Activated T-helper 2 cell treated with anti-CD3 and anti-CD28 coated beads, Interferon-gamma antibody, Interleukin-2, Interleukin-4, amounts not matched to agents 10 μg/mL and 5 μg/mL and 100 μg/mL, durations not matched to agents 14 hours and 24 hours and 36 hours (primary cell): ENCODE results near the gene PARP12. TPM values are rescaled to one million over a fixed set of nuclear protein-coding genes. Genes with fewer than 3 reads are reported as not detected.

Experiments used
- DNase-seq: peaks from one replicate; pipeline ENCODE4 v3.0.0; 2021; ENCODE audit warnings: low spot score
- H3K27ac Mint-ChIP-seq: one replicate; pipeline ENCODE4 v1.8.0; 2021; ENCODE audit warnings: mixed read lengths
- H3K27me3 Mint-ChIP-seq: one replicate; pipeline ENCODE4 v1.8.0; 2021; ENCODE audit warnings: low read depth, mixed read lengths
- H3K36me3 Mint-ChIP-seq: one replicate; pipeline ENCODE4 v1.8.0; 2021; ENCODE audit warnings: low read depth, mixed read lengths
- H3K4me1 Mint-ChIP-seq: one replicate; pipeline ENCODE4 v1.8.0; 2021; ENCODE audit warnings: low read depth, mixed read lengths
- H3K4me3 Mint-ChIP-seq: one replicate; pipeline ENCODE4 v1.8.0; 2021; ENCODE audit warnings: low read depth, mild to moderate bottlenecking, moderate library complexity, mixed read lengths
- H3K9me3 Mint-ChIP-seq: one replicate; pipeline ENCODE4 v1.8.0; 2021; ENCODE audit warnings: mixed read lengths
- intact Hi-C: fragments of 100-400 bp; cut with micrococcal nuclease; formaldehyde crosslinking; loops from one replicate; pipeline ENCODE4 v1.15.1; 2023
- total RNA-seq: library from RNA; stranded (reverse); gene quantifications from 2 replicates; pipeline ENCODE4 v1.2.3, GENCODE V29; 2022

PARP12 gene
- total RNA-seq, 1 donor from 2014 or later = 23.6 TPM

DNA sequence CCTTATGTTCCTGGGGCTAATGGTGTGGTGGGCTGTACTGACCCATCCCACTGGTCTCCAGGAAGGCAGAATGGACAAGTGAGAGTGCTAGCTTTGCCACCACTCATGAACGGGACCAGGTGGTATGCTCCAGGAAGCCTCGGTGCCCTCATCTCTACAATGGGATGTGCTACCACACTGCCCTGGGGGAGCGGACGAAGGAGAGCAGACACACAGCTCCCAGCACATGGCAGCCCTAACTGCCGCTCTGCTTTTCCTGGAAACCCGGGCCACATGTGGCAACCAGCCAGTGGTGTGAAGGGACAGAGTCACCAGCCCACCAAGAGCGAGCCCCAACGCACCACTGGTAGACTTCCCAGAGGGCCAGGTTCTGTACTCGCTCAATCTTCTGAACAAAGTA, 35.8 kb downstream of the PARP12 start:
- Mint-ChIP-seq H3K9me3 (no peaks in the 10 kb centered on the region), H3K4me1 (no peaks in the 10 kb centered on the region), H3K27ac (no peak overlapping the region), H3K27me3 (no peaks in the 10 kb centered on the region), H3K4me3 (no peak overlapping the region), H3K36me3 (peaks cover 51% of the 10 kb centered on the region)
- DNase-seq = no peak
- intact Hi-C loops = no loop called here

DNA sequence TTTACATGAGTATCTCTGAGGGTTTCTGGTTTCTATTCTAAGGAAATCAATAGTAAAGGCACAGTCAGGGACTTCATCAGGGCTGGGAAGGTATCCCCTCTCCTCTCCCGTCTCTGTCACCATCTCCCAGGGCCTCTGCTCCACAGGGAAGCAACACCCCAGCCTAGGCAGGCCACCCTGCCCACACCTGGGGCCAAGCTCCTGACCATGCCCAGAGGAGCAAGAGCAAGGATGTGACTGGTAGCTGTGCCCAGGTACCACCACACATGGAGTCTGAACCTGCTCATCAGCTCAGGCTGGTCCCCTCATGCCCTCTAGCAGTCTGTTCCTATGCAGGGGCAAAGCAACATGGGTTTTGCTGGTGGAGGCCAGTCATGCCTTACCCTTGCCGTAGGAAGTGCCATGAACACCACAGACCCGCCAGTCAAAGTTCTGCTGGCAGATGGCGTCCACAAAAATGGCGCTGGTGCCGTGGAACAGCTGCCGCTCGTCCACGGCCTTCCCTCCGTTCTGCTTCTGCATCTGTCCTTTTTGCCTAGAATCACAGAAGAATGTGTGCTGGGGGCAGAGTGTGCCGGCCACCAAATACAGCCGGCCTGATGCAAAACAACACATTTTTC, 36.8 kb downstream of the PARP12 start:
- Mint-ChIP-seq H3K4me3 (no peak overlapping the region), H3K36me3 (peaks cover 48% of the 10 kb centered on the region), H3K4me1 (no peaks in the 10 kb centered on the region), H3K27me3 (no peaks in the 10 kb centered on the region), H3K27ac (no peak overlapping the region), H3K9me3 (no peaks in the 10 kb centered on the region)
- intact Hi-C loops = no loop called here
- DNase-seq = no peak

DNA sequence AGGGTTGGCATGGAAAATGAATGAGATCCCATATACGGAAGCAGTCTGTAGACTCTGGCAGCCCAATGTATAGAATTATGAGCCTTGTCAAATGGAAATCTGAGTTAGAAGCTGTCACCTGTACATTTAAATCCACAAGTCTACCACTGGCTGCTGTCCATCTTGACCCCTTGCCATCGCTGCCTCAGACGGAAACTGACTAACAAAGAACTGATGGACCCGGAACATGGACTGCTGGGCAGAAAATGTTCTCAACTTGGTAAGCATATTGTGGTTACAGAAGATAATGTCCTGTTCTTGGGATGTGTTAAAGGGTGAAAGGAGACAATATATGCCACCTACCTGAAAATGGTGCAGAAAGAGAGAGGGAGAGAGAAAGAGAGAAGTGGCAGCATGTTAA, 37.5 kb downstream of the PARP12 start:
- Mint-ChIP-seq H3K4me3 (no peak overlapping the region), H3K9me3 (no peaks in the 10 kb centered on the region), H3K27me3 (no peaks in the 10 kb centered on the region), H3K4me1 (no peaks in the 10 kb centered on the region), H3K36me3 (peaks cover 42% of the 10 kb centered on the region), H3K27ac (no peak overlapping the region)
- no peak for DNase-seq
- intact Hi-C loops = no loop called here

GRCh38 chr7:140024585-140024984, 38.2 kb downstream of the PARP12 start:
- Mint-ChIP-seq H3K36me3 (peaks cover 37% of the 10 kb centered on the region), H3K4me3 (no peak overlapping the region)

DNA sequence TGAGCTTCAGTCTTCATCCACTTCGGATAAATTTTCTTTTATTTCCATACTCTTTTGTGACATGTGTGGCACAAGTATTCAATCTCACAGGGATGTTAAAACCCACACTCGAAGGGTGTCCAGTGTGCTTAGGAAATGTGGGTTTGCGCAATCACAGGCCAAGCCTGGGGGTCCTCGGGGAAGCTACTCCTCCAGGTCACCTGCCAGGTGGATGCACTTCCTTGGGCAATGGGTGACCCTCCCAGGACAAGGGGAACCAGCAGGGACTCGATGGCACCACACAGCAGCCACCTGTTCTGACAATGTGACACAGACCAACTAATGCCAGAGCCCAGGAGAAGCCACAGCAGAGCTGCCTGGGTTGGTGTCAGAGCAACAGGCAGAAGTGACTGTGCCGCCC, 39.0 kb downstream of the PARP12 start:
- DNase-seq = no peak
- H3K4me1 Mint-ChIP-seq = no peaks in the 10 kb centered on the region
- no peaks in the 10 kb centered on the region for H3K9me3 Mint-ChIP-seq
- no peak overlapping the region for H3K27ac Mint-ChIP-seq
- peaks cover 33% of the 10 kb centered on the region for H3K36me3 Mint-ChIP-seq
- H3K27me3 Mint-ChIP-seq = no peaks in the 10 kb centered on the region
- intact Hi-C loops = no loop called here
- H3K4me3 Mint-ChIP-seq = no peak overlapping the region

More at GRCh38 chr7:140024585-140024984, 38.2 kb downstream of the PARP12 start:
- H3K4me1 Mint-ChIP-seq = no peaks in the 10 kb centered on the region
- DNase-seq = no peak
- no peaks in the 10 kb centered on the region for H3K9me3 Mint-ChIP-seq
- intact Hi-C loops = no loop called here
- H3K27ac Mint-ChIP-seq = no peak overlapping the region
- no peaks in the 10 kb centered on the region for H3K27me3 Mint-ChIP-seq

- Mint-ChIP-seq H3K4me3 (no peak overlapping the region), H3K36me3 (peaks cover 30% of the 10 kb centered on the region), H3K27me3 (no peaks in the 10 kb centered on the region), H3K9me3 (no peaks in the 10 kb centered on the region), H3K27ac (no peak overlapping the region), H3K4me1 (no peaks in the 10 kb centered on the region)
- DNase-seq = no peak
- intact Hi-C loops = no loop called here
Observed at GRCh38 chr7:140022582-140023211, 40.1 kb downstream of the PARP12 start.

DNA sequence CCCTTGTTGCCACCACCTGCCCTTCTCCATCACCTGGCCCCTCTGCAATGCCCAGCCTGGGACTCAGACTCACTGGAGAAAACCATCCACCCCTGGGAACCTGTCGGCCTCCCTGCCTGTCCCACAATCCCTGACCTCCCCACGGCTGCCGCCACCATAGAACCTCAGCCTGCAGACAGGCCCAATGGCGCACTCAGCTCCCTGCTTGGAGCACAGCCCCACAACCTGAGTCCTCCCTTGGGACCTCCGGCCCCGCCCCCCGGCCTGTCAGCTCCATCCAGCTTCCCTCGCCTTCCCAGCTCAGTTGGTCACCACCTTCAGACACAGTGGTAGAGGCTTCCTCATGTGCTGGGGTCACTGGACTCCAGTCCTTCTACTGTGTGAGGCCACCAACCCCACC, 41.1 kb downstream of the PARP12 start:
- no peak overlapping the region for H3K4me3 Mint-ChIP-seq
- H3K4me1 Mint-ChIP-seq = no peaks in the 10 kb centered on the region
- H3K36me3 Mint-ChIP-seq = peaks cover 30% of the 10 kb centered on the region
- H3K27me3 Mint-ChIP-seq = no peaks in the 10 kb centered on the region
- no peak for DNase-seq
- intact Hi-C loops = no loop called here
- no peaks in the 10 kb centered on the region for H3K9me3 Mint-ChIP-seq
- no peak overlapping the region for H3K27ac Mint-ChIP-seq

GRCh38 chr7:140019606-140020005, 43.1 kb downstream of the PARP12 start:
- Mint-ChIP-seq H3K27ac (no peak overlapping the region), H3K4me3 (no peak overlapping the region), H3K36me3 (peaks cover 26% of the 10 kb centered on the region), H3K9me3 (no peaks in the 10 kb centered on the region), H3K4me1 (no peaks in the 10 kb centered on the region), H3K27me3 (no peaks in the 10 kb centered on the region)
- DNase-seq = no peak
- intact Hi-C loops = no loop called here

GRCh38 chr7:140019172-140019571, 43.6 kb downstream of the PARP12 start:
- Mint-ChIP-seq H3K4me3 (no peak overlapping the region), H3K36me3 (peaks cover 22% of the 10 kb centered on the region), H3K9me3 (no peaks in the 10 kb centered on the region), H3K27ac (no peak overlapping the region), H3K27me3 (no peaks in the 10 kb centered on the region), H3K4me1 (no peaks in the 10 kb centered on the region)
- intact Hi-C loops = no loop called here
- DNase-seq = no peak

- no peak for DNase-seq
- H3K4me3 Mint-ChIP-seq = no peak overlapping the region
- intact Hi-C loops = no loop called here
- no peaks in the 10 kb centered on the region for H3K4me1 Mint-ChIP-seq
- H3K9me3 Mint-ChIP-seq = no peaks in the 10 kb centered on the region
- no peaks in the 10 kb centered on the region for H3K27me3 Mint-ChIP-seq
- H3K27ac Mint-ChIP-seq = no peak overlapping the region
- H3K36me3 Mint-ChIP-seq = peaks cover 16% of the 10 kb centered on the region
Observed at GRCh38 chr7:140018125-140019043, 44.4 kb downstream of the PARP12 start.

DNA sequence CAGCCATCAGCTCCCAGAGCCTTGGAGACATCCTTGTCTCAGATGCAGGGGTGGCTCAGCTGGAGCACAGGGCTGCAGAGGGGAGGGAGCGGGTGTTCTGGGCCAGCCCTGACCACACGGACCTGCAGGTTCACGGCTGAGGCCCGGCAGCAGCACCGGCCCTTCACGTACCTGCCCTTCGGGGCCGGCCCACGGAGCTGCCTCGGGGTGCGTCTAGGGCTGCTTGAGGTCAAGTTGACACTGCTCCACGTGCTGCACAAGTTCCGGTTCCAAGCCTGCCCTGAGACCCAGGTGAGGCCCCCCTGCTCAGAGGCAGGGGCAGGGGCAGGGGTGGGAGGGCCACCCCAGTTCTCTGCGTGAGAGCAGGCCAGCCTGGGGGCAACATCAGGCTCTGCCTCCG, 45.2 kb downstream of the PARP12 start:
- H3K27ac Mint-ChIP-seq = no peak overlapping the region
- intact Hi-C loops = no loop called here

GRCh38 chr7:140017034-140017433, 45.7 kb downstream of the PARP12 start:
- Mint-ChIP-seq H3K27ac (no peak overlapping the region), H3K36me3 (peaks cover 3% of the 10 kb centered on the region)
- DNase-seq = no peak

More for the DNA sequence above, 45.2 kb downstream of the PARP12 start:
- no peak for DNase-seq
- Mint-ChIP-seq H3K27me3 (no peaks in the 10 kb centered on the region), H3K9me3 (no peaks in the 10 kb centered on the region), H3K4me1 (no peaks in the 10 kb centered on the region), H3K4me3 (no peak overlapping the region), H3K36me3 (peaks cover 8% of the 10 kb centered on the region)

GRCh38 chr7:140016540-140016939, 46.2 kb downstream of the PARP12 start:
- Mint-ChIP-seq H3K9me3 (no peaks in the 10 kb centered on the region), H3K4me3 (no peak overlapping the region), H3K36me3 (no peaks in the 10 kb centered on the region), H3K4me1 (no peaks in the 10 kb centered on the region), H3K27me3 (no peaks in the 10 kb centered on the region), H3K27ac (no peak overlapping the region)
- intact Hi-C loops = no loop called here
- DNase-seq = no peak

More at GRCh38 chr7:140017034-140017433, 45.7 kb downstream of the PARP12 start:
- Mint-ChIP-seq H3K4me1 (no peaks in the 10 kb centered on the region), H3K4me3 (no peak overlapping the region), H3K9me3 (no peaks in the 10 kb centered on the region), H3K27me3 (no peaks in the 10 kb centered on the region)
- intact Hi-C loops = no loop called here
